ENCODE measurements around the gene SLAMF6.
"Not testable (repeated sequence)": the region's sequence is repeated elsewhere in the genome, so short reads cannot be mapped to it uniquely, and the experiment has no call there.

Gene SLAMF6

GRCh38 chr1:160537714-160538665 is 14.9 kb upstream of the SLAMF6 start:
- no peak overlapping the region for H3K18ac ChIP-seq (ENCODE audit: low read length)
- H3K4ac ChIP-seq (ENCODE audit: low read length), result no peak overlapping the region
- no peak overlapping the region for H2AFZ ChIP-seq (ENCODE audit: low read length)
- no peak overlapping the region for H3K4me3 ChIP-seq (ENCODE audit: low read length in 2 of 2)
- H2BK15ac ChIP-seq (ENCODE audit: low read length), result no peak overlapping the region
- no peak overlapping the region for H2BK5ac ChIP-seq (ENCODE audit: low read length)
- H3K36me3 ChIP-seq (replicated peaks in 1 of 2; ENCODE audit: control insufficient read depth in 2 of 2, insufficient read depth in 2 of 2, low read length in 2 of 2), result no peaks in the 10 kb centered on the region
- H3K27ac ChIP-seq (replicated peaks; ENCODE audit: low read length), result no peak overlapping the region
- no peak overlapping the region for H2BK12ac ChIP-seq (ENCODE audit: low read length)
- no peak overlapping the region for H2BK120ac ChIP-seq (ENCODE audit: low read depth, low read length)
- no peak overlapping the region for H3K9ac ChIP-seq (ENCODE audit: low read depth, low read length, poor library complexity)
- H3K9me3 ChIP-seq (replicated peaks in 1 of 2; ENCODE audit: control insufficient read depth in 2 of 2, insufficient read depth in 1 of 2, low read depth in 1 of 2, low read length in 2 of 2), result peaks cover 0 to 4% of the 10 kb centered on the region in 2 donors
- H2AK5ac ChIP-seq (ENCODE audit: low read depth, low read length), result no peak overlapping the region
- DNase-seq (ENCODE audit: low spot score), result no peak
- no peak overlapping the region for H3K14ac ChIP-seq (ENCODE audit: low read length)
- H3K27me3 ChIP-seq (ENCODE audit: control insufficient read depth in 3 of 3, insufficient read depth in 3 of 3, low read depth in 1 of 3, low read length in 3 of 3), result no peaks in the 10 kb centered on the region
- no CpG with 5 or more reads among the region's 8 CpGs for WGBS, 2 donors (ENCODE audit: extremely low coverage in 2 of 2, insufficient read length in 2 of 2, insufficient replicate concordance in 1 of 2)
- no peaks in the 10 kb centered on the region for H3K4me1 ChIP-seq (ENCODE audit: control insufficient read depth in 2 of 2, insufficient read depth in 1 of 2, low read depth in 1 of 2, low read length in 2 of 2)
- no peak overlapping the region for H4K91ac ChIP-seq (ENCODE audit: low read depth, low read length, poor library complexity)
- no peak overlapping the region for H3K23ac ChIP-seq (ENCODE audit: low read depth, low read length, poor library complexity)
- no peaks in the 10 kb centered on the region for H3K79me1 ChIP-seq (ENCODE audit: low read depth, low read length)
- H3K4me2 ChIP-seq (ENCODE audit: insufficient read depth, low read length, poor library complexity, severe bottlenecking), result no peak overlapping the region
- H4K8ac ChIP-seq (ENCODE audit: low read depth, low read length), result no peak overlapping the region

- WGBS, 2 donors (ENCODE audit: extremely low coverage in 2 of 2, insufficient read length in 2 of 2, insufficient replicate concordance in 1 of 2), result no CpG with 5 or more reads among the region's 3 CpGs
- DNase-seq (ENCODE audit: low spot score), result no peak
- Histone ChIP-seq H3K4me1 (ENCODE audit: control insufficient read depth in 2 of 2, insufficient read depth in 1 of 2, low read depth in 1 of 2, low read length in 2 of 2) (no peaks in the 10 kb centered on the region), H3K9me3 (replicated peaks in 1 of 2; ENCODE audit: control insufficient read depth in 2 of 2, insufficient read depth in 1 of 2, low read depth in 1 of 2, low read length in 2 of 2) (peaks cover 0 to 4% of the 10 kb centered on the region in 2 donors), H2BK15ac (ENCODE audit: low read length) (no peak overlapping the region), H4K8ac (ENCODE audit: low read depth, low read length) (no peak overlapping the region), H3K27me3 (ENCODE audit: control insufficient read depth in 3 of 3, insufficient read depth in 3 of 3, low read depth in 1 of 3, low read length in 3 of 3) (no peaks in the 10 kb centered on the region), H3K4me2 (ENCODE audit: insufficient read depth, low read length, poor library complexity, severe bottlenecking) (no peak overlapping the region), H3K23ac (ENCODE audit: low read depth, low read length, poor library complexity) (no peak overlapping the region), H2AFZ (ENCODE audit: low read length) (no peak overlapping the region), H3K36me3 (replicated peaks in 1 of 2; ENCODE audit: control insufficient read depth in 2 of 2, insufficient read depth in 2 of 2, low read length in 2 of 2) (no peaks in the 10 kb centered on the region), H4K91ac (ENCODE audit: low read depth, low read length, poor library complexity) (no peak overlapping the region), H3K18ac (ENCODE audit: low read length) (no peak overlapping the region), H3K27ac (replicated peaks; ENCODE audit: low read length) (no peak overlapping the region), H3K14ac (ENCODE audit: low read length) (no peak overlapping the region), H2BK5ac (ENCODE audit: low read length) (no peak overlapping the region), H2BK120ac (ENCODE audit: low read depth, low read length) (no peak overlapping the region), H3K4ac (ENCODE audit: low read length) (no peak overlapping the region), H2BK12ac (ENCODE audit: low read length) (no peak overlapping the region), H2AK5ac (ENCODE audit: low read depth, low read length) (no peak overlapping the region), H3K4me3 (ENCODE audit: low read length in 2 of 2) (no peak overlapping the region), H3K9ac (ENCODE audit: low read depth, low read length, poor library complexity) (no peak overlapping the region), H3K79me1 (ENCODE audit: low read depth, low read length) (peaks cover 2% of the 10 kb centered on the region)
Observed at GRCh38 chr1:160534823-160535605, 12.0 kb upstream of the SLAMF6 start.

GRCh38 chr1:160532557-160532813 is 9.4 kb upstream of the SLAMF6 start:
- H3K4me2 ChIP-seq (ENCODE audit: insufficient read depth, low read length, poor library complexity, severe bottlenecking); H2BK12ac ChIP-seq (ENCODE audit: low read length); H3K9ac ChIP-seq (ENCODE audit: low read depth, low read length, poor library complexity); H4K8ac ChIP-seq (ENCODE audit: low read depth, low read length); H2BK120ac ChIP-seq (ENCODE audit: low read depth, low read length); H3K23ac ChIP-seq (ENCODE audit: low read depth, low read length, poor library complexity); H3K18ac ChIP-seq (ENCODE audit: low read length); H2AFZ ChIP-seq (ENCODE audit: low read length); H3K36me3 ChIP-seq (replicated peaks in 1 of 2; ENCODE audit: control insufficient read depth in 2 of 2, insufficient read depth in 2 of 2, low read length in 2 of 2); H2AK5ac ChIP-seq (ENCODE audit: low read depth, low read length); H2BK15ac ChIP-seq (ENCODE audit: low read length); H3K27me3 ChIP-seq (ENCODE audit: control insufficient read depth in 3 of 3, insufficient read depth in 3 of 3, low read depth in 1 of 3, low read length in 3 of 3); H4K91ac ChIP-seq (ENCODE audit: low read depth, low read length, poor library complexity); H3K9me3 ChIP-seq (replicated peaks in 1 of 2; ENCODE audit: control insufficient read depth in 2 of 2, insufficient read depth in 1 of 2, low read depth in 1 of 2, low read length in 2 of 2); H3K4ac ChIP-seq (ENCODE audit: low read length); H3K27ac ChIP-seq (replicated peaks; ENCODE audit: low read length); H3K4me1 ChIP-seq (ENCODE audit: control insufficient read depth in 2 of 2, insufficient read depth in 1 of 2, low read depth in 1 of 2, low read length in 2 of 2); DNase-seq (ENCODE audit: low spot score); H3K14ac ChIP-seq (ENCODE audit: low read length); H3K79me1 ChIP-seq (ENCODE audit: low read depth, low read length); H3K4me3 ChIP-seq (ENCODE audit: low read length in 2 of 2); H2BK5ac ChIP-seq (ENCODE audit: low read length): not testable (repeated sequence)
- WGBS, 2 donors (ENCODE audit: extremely low coverage in 2 of 2, insufficient read length in 2 of 2, insufficient replicate concordance in 1 of 2), result no CpG with 5 or more reads among the region's 5 CpGs

GRCh38 chr1:160531809-160532556 is 8.9 kb upstream of the SLAMF6 start:
- H3K79me1 ChIP-seq (ENCODE audit: low read depth, low read length); H3K27me3 ChIP-seq (ENCODE audit: control insufficient read depth in 3 of 3, insufficient read depth in 3 of 3, low read depth in 1 of 3, low read length in 3 of 3); H3K14ac ChIP-seq (ENCODE audit: low read length); H2BK12ac ChIP-seq (ENCODE audit: low read length); H2BK5ac ChIP-seq (ENCODE audit: low read length); H3K36me3 ChIP-seq (replicated peaks in 1 of 2; ENCODE audit: control insufficient read depth in 2 of 2, insufficient read depth in 2 of 2, low read length in 2 of 2); H3K27ac ChIP-seq (replicated peaks; ENCODE audit: low read length); H3K9ac ChIP-seq (ENCODE audit: low read depth, low read length, poor library complexity); H4K91ac ChIP-seq (ENCODE audit: low read depth, low read length, poor library complexity); DNase-seq (ENCODE audit: low spot score); H2BK120ac ChIP-seq (ENCODE audit: low read depth, low read length); H3K23ac ChIP-seq (ENCODE audit: low read depth, low read length, poor library complexity); H3K9me3 ChIP-seq (replicated peaks in 1 of 2; ENCODE audit: control insufficient read depth in 2 of 2, insufficient read depth in 1 of 2, low read depth in 1 of 2, low read length in 2 of 2); H2AK5ac ChIP-seq (ENCODE audit: low read depth, low read length); H3K4me1 ChIP-seq (ENCODE audit: control insufficient read depth in 2 of 2, insufficient read depth in 1 of 2, low read depth in 1 of 2, low read length in 2 of 2); H3K4ac ChIP-seq (ENCODE audit: low read length); H3K18ac ChIP-seq (ENCODE audit: low read length); H2BK15ac ChIP-seq (ENCODE audit: low read length); H3K4me2 ChIP-seq (ENCODE audit: insufficient read depth, low read length, poor library complexity, severe bottlenecking); H2AFZ ChIP-seq (ENCODE audit: low read length); H4K8ac ChIP-seq (ENCODE audit: low read depth, low read length); H3K4me3 ChIP-seq (ENCODE audit: low read length in 2 of 2): not testable (repeated sequence)
- no CpG with 5 or more reads among the region's 29 CpGs for WGBS, 2 donors (ENCODE audit: extremely low coverage in 2 of 2, insufficient read length in 2 of 2, insufficient replicate concordance in 1 of 2)

Measured in neuronal stem cell (in vitro differentiated cells).